Thymus (tissue), 11 donors: ENCODE results near the gene LARP4. TPM values are rescaled to one million over a fixed set of nuclear protein-coding genes. Genes with fewer than 3 reads are reported as not detected.
"Not testable (repeated sequence)": the region's sequence is repeated elsewhere in the genome, so short reads cannot be mapped to it uniquely, and the experiment has no call there.

Experiments
- DNase-seq, 9 donors: peaks; one replicate each; pipeline ENCODE4 v3.0.0-alpha.2; 2013; ENCODE audit warnings: low spot score in 9 of 9, low read depth in 6 of 9, missing footprints in 1 of 9
- H3K27ac ChIP-seq, 2 donors: one replicate each; pipeline ENCODE4 v1.5.1; 2013; ENCODE audit warnings: control low read depth in 1 of 2, low read depth in 1 of 2, low read length in 1 of 2, mild to moderate bottlenecking in 1 of 2, moderate library complexity in 1 of 2
- H3K27me3 ChIP-seq, 2 donors: one replicate each; pipeline ENCODE4 v1.5.1; 2013; ENCODE audit warnings: low read length in 1 of 2; ENCODE audit not compliant: control insufficient read depth in 2 of 2, insufficient read depth in 1 of 2
- H3K36me3 ChIP-seq, 2 donors: one replicate each; pipeline ENCODE4 v1.5.1; 2013; ENCODE audit warnings: low read length in 1 of 2, mild to moderate bottlenecking in 1 of 2, moderate library complexity in 1 of 2; ENCODE audit not compliant: control insufficient read depth in 2 of 2, insufficient read depth in 2 of 2
- H3K4me1 ChIP-seq, 2 donors: one replicate each; pipeline ENCODE4 v1.5.1; 2013; ENCODE audit warnings: low read length in 2 of 2; ENCODE audit not compliant: control insufficient read depth in 2 of 2, insufficient read depth in 2 of 2
- H3K4me3 ChIP-seq, 2 donors: one replicate each; pipeline ENCODE4 v1.5.1; 2013; ENCODE audit warnings: low read length in 2 of 2, control low read depth in 1 of 2, mild to moderate bottlenecking in 1 of 2
- H3K9me3 ChIP-seq, 2 donors: one replicate each; pipeline ENCODE4 v1.5.1; 2013; ENCODE audit warnings: low read length in 1 of 2, mild to moderate bottlenecking in 1 of 2; ENCODE audit not compliant: control insufficient read depth in 2 of 2, insufficient read depth in 1 of 2
- WGBS: extraction: QIAGEN DNeasy Blood & Tissue Kit; methylation state at CpG from one replicate; pipeline ENCODE4 v1.1.7; 2013; 5-methylcytosine and 5-hydroxymethylcytosine counted together
- polyA plus RNA-seq: library from polyadenylated mRNA; stranded (reverse); fragments of 200-250 nt; gene quantifications from one replicate; pipeline ENCODE4 v1.2.3, GENCODE V29; 2013
- total RNA-seq: library from RNA; stranded (reverse); fragments of 120-200 nt; gene quantifications from one replicate; pipeline ENCODE4 v1.2.4, GENCODE V29; 2013
- donor health status: healthy.

Gene LARP4
- total and polyA plus RNA-seq, 2 donors = 17.0 to 23.6 TPM

DNA sequence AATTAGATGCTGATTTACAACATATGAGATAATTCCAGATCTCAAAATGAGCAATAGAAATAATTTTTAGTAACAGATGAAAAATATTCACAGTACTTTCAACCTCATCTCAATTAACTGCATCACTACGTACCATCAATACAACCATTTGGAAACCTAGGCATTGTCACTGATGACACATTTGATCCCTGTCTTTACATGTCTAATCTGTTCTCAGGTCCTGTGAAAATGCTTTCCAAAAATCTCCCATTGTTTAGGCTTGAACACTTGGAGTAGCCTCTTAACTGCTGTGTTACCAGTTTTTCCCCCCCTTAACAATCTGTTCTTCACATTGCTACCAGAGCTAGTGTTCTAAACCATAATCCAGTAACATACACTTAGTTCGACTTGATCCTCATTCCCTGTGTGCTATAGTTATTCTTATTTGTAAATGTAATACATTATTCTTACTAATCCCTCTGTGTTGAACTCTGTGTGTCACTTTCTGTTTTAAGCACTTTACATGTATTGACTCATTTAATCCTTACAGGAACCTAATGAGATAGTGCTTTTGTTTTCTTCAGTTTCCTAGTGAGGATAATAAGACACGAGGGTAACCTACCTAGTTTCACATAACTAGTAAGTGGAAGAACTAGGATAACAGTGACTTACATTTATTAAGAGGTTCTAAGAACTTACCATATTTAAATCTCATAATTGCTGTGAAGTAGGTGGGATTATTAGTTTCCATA is 41.7 kb downstream of the LARP4 start:
- Histone ChIP-seq H3K9me3 (no peaks in the 10 kb centered on the region), H3K27me3 (no peaks in the 10 kb centered on the region), H3K36me3 (peaks cover 25 to 64% of the 10 kb centered on the region in 2 donors), H3K27ac (no peak overlapping the region), H3K4me1 (no peaks in the 10 kb centered on the region), H3K4me3 (no peak overlapping the region)
- DNase-seq = no peak
- WGBS = 96% methylated on average over 3 of the region's 3 CpGs

- H3K27ac ChIP-seq, H3K27me3 ChIP-seq, H3K9me3 ChIP-seq, H3K4me3 ChIP-seq, DNase-seq, H3K4me1 ChIP-seq: not testable (repeated sequence)
- peaks cover 13 to 53% of the 10 kb centered on the region in 2 donors for H3K36me3 ChIP-seq
- WGBS = 92% methylated on average over 5 of the region's 5 CpGs
These were observed 49.0 kb downstream of the LARP4 start for GRCh38 chr12:50449671-50450070.

- no peak for DNase-seq
- peaks cover 7 to 50% of the 10 kb centered on the region in 2 donors for H3K36me3 ChIP-seq
- H3K4me3 ChIP-seq = no peak overlapping the region
- H3K27ac ChIP-seq = no peak overlapping the region
- WGBS = 92% methylated on average over 5 of the region's 5 CpGs
- H3K9me3 ChIP-seq = no peaks in the 10 kb centered on the region
- H3K4me1 ChIP-seq = no peaks in the 10 kb centered on the region
- no peaks in the 10 kb centered on the region for H3K27me3 ChIP-seq
These were observed 52.1 kb downstream of the LARP4 start for GRCh38 chr12:50452795-50453194.

DNA sequence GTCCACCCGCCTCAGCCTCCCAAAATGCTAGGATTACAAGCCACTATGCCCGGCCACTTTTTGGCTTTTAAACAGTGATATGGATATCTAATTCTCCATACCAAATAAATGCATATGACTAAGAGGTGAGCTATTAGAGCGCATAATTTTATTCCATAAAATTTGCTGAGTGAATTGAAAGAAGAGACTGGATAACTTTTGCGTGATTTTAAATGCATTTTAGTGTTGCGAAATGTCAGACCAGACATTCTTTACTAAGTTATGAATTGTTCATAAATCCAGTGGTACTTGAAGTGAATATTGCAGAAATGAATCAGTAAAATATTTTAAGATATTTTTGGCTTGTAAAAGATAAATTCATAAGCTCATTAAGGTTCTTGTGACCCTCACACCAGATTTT is 53.2 kb downstream of the LARP4 start:
- Histone ChIP-seq H3K4me1 (no peaks in the 10 kb centered on the region), H3K4me3 (no peak overlapping the region), H3K9me3 (no peaks in the 10 kb centered on the region), H3K27ac (no peak overlapping the region), H3K36me3 (peaks cover 7 to 44% of the 10 kb centered on the region in 2 donors), H3K27me3 (no peaks in the 10 kb centered on the region)
- DNase-seq = no peak
- 97% methylated on average over 5 of the region's 5 CpGs for WGBS

DNA sequence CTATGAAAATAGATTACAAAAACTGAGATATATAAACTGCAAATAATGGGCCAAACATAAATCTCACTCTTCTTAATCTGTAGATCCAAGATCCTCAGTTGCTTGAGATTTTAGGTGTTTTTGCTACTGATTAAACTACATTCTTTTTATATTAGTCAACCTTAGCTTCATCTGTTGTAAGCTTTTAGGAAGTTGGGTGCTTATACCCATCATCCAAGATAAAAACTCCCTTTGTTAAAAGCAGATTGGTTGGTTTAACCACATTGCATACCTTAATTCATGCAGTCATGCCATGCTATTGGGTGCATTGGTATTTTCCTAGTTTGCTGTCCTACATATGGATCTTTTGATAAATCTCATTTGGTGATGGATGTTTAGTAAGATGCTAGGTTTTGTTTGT is 57.9 kb downstream of the LARP4 start:
- H3K4me1 ChIP-seq = no peaks in the 10 kb centered on the region
- H3K9me3 ChIP-seq = peaks cover 0 to 3% of the 10 kb centered on the region in 2 donors
- H3K27me3 ChIP-seq = no peaks in the 10 kb centered on the region
- H3K4me3 ChIP-seq = no peak overlapping the region
- peaks cover 18 to 46% of the 10 kb centered on the region in 2 donors for H3K36me3 ChIP-seq
- no peak for DNase-seq
- no peak overlapping the region for H3K27ac ChIP-seq

- Histone ChIP-seq H3K4me3 (no peak overlapping the region), H3K36me3 (peaks cover 23 to 45% of the 10 kb centered on the region in 2 donors), H3K27ac (no peak overlapping the region), H3K9me3 (peaks cover 2 to 7% of the 10 kb centered on the region in 2 donors), H3K4me1 (no peaks in the 10 kb centered on the region), H3K27me3 (no peaks in the 10 kb centered on the region)
- WGBS = over 99% methylated on average over 3 of the region's 3 CpGs
- no peak for DNase-seq
These were observed 66.8 kb downstream of the LARP4 start for GRCh38 chr12:50467439-50467838.

GRCh38 chr12:50477241-50477832 is 76.7 kb downstream of the LARP4 start:
- H3K27me3 ChIP-seq = no peaks in the 10 kb centered on the region
- 98% methylated on average over 1 of the region's 1 CpG for WGBS
- no peak for DNase-seq
- H3K4me1 ChIP-seq = no peaks in the 10 kb centered on the region
- H3K27ac ChIP-seq = no peak overlapping the region
- H3K9me3 ChIP-seq = no peaks in the 10 kb centered on the region
- H3K4me3 ChIP-seq = no peak overlapping the region
- H3K36me3 ChIP-seq = peaks cover 22 to 36% of the 10 kb centered on the region in 2 donors

DNA sequence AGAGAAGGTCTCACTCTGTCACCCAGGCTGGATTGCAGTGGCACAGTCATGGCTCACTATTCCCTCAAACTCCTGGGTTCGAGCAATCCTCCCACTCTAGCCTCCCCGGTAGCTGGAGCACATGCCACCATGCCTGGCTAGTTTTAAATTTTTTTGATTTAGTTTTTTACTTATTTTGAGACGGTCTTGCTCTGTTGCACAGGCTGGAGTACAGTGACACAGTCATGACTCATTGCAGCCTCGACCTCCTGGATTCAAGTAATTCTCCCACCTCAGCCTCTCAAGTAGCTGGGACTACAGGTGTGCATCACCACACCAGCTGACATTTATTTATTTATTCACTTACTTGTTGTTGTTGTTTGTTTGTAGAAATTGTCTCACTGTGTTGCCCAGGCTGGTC is 81.9 kb downstream of the LARP4 start:
- no peak overlapping the region for H3K27ac ChIP-seq
- H3K27me3 ChIP-seq = no peaks in the 10 kb centered on the region
- no peaks in the 10 kb centered on the region for H3K36me3 ChIP-seq
- H3K9me3 ChIP-seq = no peaks in the 10 kb centered on the region
- no peak overlapping the region for H3K4me3 ChIP-seq
- no peak for DNase-seq
- WGBS = 97% methylated on average over 4 of the region's 4 CpGs
- H3K4me1 ChIP-seq = no peaks in the 10 kb centered on the region

GRCh38 chr12:50483488-50483887 is 82.8 kb downstream of the LARP4 start:
- Histone ChIP-seq H3K9me3 (no peaks in the 10 kb centered on the region), H3K4me1 (no peaks in the 10 kb centered on the region), H3K27ac (no peak overlapping the region), H3K36me3 (no peaks in the 10 kb centered on the region), H3K27me3 (no peaks in the 10 kb centered on the region), H3K4me3 (no peak overlapping the region)
- 97% methylated on average over 1 of the region's 1 CpG for WGBS
- no peak for DNase-seq
